GM12892 (cell line): ENCODE data around the gene APBA2.

Experiments used
- POLR2A ChIP-seq: IDR thresholded peaks from 2 replicates; pipeline ENCODE4 v1.6.1; 2011; ENCODE audit warnings: low read depth, low read length, control low read depth
- TAF1 ChIP-seq: IDR thresholded peaks from 2 replicates; pipeline ENCODE4 v1.6.1; 2011; ENCODE audit warnings: low read depth, mild to moderate bottlenecking, control low read depth, low read length, borderline replicate concordance

GRCh38 chr15:28930476-28931291 lies 44.9 kb downstream of the APBA2 start:
- TF ChIP-seq POLR2A, result no peak
- TF ChIP-seq TAF1, result no peak
